Anterior cingulate cortex (tissue), 58 donors: ENCODE data around the gene TMIE.
"Not testable (repeated sequence)": the region's sequence is repeated elsewhere in the genome, so short reads cannot be mapped to it uniquely, and the experiment has no call there.

Experiments used
- DNase-seq, 58 donors: peaks; one replicate each; lab custom pipeline; 2025; lab: John Stamatoyannopoulos, UW

TMIE gene

GRCh38 chr3:46682974-46683373, 18.2 kb upstream of the TMIE start:
- no peak for DNase-seq

- DNase-seq, result no peak
Measured at GRCh38 chr3:46684891-46685290, 16.3 kb upstream of the TMIE start.

GRCh38 chr3:46685446-46685845, 15.7 kb upstream of the TMIE start:
- no peak for DNase-seq

- DNase-seq, result no peak
Measured at GRCh38 chr3:46690798-46691197, 10.4 kb upstream of the TMIE start.

DNA sequence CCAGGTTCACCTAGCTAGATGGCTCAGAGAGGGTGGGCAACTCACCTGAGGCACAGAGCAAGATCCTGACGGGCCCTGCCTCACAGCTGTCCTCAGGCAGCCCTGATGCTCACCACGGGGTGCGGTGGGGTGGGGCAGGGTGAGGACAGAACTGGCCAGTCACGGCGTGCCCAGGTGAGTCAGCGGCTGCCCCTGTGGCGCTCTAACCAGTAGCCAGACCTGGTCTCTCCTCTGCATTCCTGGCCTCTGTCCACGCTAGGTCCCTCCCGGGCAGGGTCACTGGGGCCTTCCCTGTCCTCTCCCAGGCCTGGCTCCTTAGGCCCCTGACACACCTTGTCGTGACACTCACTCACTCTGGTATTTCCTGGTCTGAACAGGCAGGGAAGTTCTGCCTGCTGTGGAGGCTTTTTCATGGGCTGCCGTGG, 8.6 kb upstream of the TMIE start:
- DNase-seq, result no peak

- DNase-seq, result peak in 18 of 58 donors; percentile 7 to 74 (median 22)
Measured at GRCh38 chr3:46693038-46693891, 7.9 kb upstream of the TMIE start, which contains the start of gene ALS2CL. Gene ALS2CL (minus strand): TSS chr3:46693679. CDS start chr3:46689440, 4,239 bp downstream.

DNA sequence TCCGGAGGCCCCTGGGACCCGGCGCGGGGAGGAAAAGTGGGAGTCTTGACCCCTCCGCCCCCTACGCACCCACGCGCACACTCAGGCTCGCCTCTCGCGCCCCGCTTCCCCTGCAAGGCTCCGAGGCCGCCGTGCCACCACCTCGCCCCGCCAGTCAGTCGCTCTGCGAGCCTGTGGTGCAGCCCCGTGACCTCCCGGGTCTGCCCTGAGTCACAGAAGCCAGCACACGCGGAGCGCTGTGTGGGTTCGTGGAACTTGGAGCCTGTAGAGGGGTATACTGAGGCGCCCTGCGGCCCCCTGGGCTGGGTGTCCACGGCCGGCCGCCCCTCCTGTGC, 7.3 kb upstream of the TMIE start:
- peak in 2 of 58 donors; percentile 31 to 33 for DNase-seq

- no peak for DNase-seq
Measured at GRCh38 chr3:46694520-46694919, 6.7 kb upstream of the TMIE start.

- DNase-seq, result peak in 15 of 58 donors; percentile 7 to 49 (median 20)
Measured at GRCh38 chr3:46695177-46695961, 5.8 kb upstream of the TMIE start.

GRCh38 chr3:46695962-46696894, 5.0 kb upstream of the TMIE start:
- peak in 6 of 58 donors; percentile 9 to 45 (median 19) for DNase-seq

GRCh38 chr3:46699676-46700523, 1.3 kb upstream of the TMIE start:
- peak in 18 of 58 donors; percentile 7 to 45 (median 21) for DNase-seq

DNA sequence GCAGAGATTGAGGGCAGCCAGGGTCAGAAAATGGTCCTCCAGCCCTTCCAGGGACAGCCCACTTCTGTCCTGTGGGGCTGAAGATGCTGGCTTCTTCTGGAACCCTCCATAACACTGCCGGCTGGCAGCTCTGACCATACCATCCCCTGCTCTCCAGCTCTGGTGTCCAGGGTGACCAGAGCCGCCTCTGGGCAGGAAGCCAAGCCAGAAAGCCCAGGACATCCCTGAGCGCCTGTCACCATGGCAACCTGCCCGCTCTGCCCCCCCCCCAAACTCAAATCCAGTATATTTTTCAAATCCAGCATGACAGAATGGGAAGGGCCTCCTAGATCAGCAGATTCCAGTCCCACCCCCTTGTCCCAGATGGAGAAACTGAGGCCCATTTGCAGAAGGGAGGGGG, 420 bp upstream of the TMIE start:
- peak in 47 of 58 donors; percentile 13 to 86 (median 50) for DNase-seq

DNA sequence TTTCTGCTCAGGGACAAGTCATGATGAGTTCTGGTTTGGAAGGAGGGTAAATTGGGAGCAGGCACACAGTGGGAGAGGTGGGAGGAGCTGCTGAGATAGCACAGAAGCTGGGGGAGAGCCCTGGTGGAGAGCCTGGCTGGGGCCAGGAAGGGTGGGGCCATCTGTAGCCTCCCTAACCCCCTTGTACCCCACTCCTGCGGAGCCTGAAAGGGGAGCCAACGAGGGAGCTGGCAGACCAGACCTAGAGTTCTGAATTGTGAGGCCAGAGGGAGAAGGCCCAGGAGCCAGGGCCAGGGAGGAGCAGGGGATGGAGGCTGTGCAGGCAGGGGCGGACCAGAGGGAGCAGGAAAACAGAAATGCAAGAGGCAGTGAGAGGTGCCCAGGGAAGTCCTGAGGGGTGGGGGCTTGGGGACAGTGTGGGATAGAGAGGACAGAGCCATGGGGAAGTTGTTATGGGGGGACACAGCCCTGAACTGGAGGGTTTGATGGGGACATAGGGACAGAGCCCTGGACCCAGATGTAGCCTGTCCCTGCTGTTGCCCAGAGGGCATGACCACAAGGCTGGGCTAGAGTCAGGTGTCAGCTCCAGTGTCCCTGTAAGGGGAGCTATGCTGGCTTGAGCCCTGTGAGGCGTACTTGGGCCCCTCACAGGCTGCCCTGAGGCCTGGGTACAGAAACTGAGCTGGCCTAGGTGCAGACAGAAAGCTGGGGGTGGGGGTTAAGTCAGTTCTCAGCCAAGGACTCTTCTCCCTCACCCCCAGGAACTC, 1.2 kb downstream of the TMIE start:
- peak in 9 of 58 donors; percentile 9 to 63 (median 26) for DNase-seq

- no peak for DNase-seq
Measured at GRCh38 chr3:46703013-46703520, 1.9 kb downstream of the TMIE start.

- DNase-seq, result not testable (repeated sequence)
Measured at GRCh38 chr3:46704346-46704745, 3.2 kb downstream of the TMIE start.

- DNase-seq, result peak in 52 of 58 donors; percentile 25 to 84 (median 53)
Measured at GRCh38 chr3:46705022-46705530, 3.9 kb downstream of the TMIE start.

- DNase-seq, result no peak
Measured at GRCh38 chr3:46705751-46706552, 4.8 kb downstream of the TMIE start.
